SU-DHL-6 (cell line): Measurements from ENCODE around the gene AVPR1B.

Experiments used
- H2AFZ ChIP-seq: fragments of 200-600 bp; sonication (generic); 2 replicates; pipeline ENCODE4 v1.6.1; 2014; ENCODE audit warnings: low read depth, mild to moderate bottlenecking, moderate library complexity, mixed read lengths, antibody characterized with exemption, low read length; ENCODE audit not compliant: severe bottlenecking
- H3F3A ChIP-seq: fragments of 200-600 bp; shearing (Covaris generic); 2 replicates; pipeline ENCODE4 v1.6.0; 2016; ENCODE audit warnings: antibody characterized with exemption, mild to moderate bottlenecking; ENCODE audit not compliant: insufficient read depth
- H3K27ac ChIP-seq: fragments of 200-600 bp; sonication (generic); 2 replicates; pipeline ENCODE4 v1.5.1; 2016; ENCODE audit warnings: low read depth, mild to moderate bottlenecking, low read length, moderate library complexity, mixed read lengths
- H3K27me3 ChIP-seq: fragments of 200-600 bp; sonication (generic), shearing (Covaris generic); 2 replicates; pipeline ENCODE4 v1.6.0; 2014; ENCODE audit warnings: mild to moderate bottlenecking, low read length
- H3K36me3 ChIP-seq: fragments of 200-600 bp; sonication (generic); 2 replicates; pipeline ENCODE4 v1.6.1; 2014; ENCODE audit warnings: mild to moderate bottlenecking, low read length, mixed read lengths
- H3K4me2 ChIP-seq: fragments of 300-600, 200-600 bp; shearing (Covaris generic), sonication (generic); 2 replicates; pipeline ENCODE4 v1.6.0; 2014; ENCODE audit warnings: low read length, low read depth, mild to moderate bottlenecking; ENCODE audit not compliant: poor library complexity, severe bottlenecking
- H3K4me3 ChIP-seq: fragments of 200-600 bp; sonication (generic); 2 replicates; pipeline ENCODE4 v1.5.1; 2014; ENCODE audit warnings: antibody characterized with exemption, low read length, mild to moderate bottlenecking, mixed read lengths; ENCODE audit not compliant: insufficient read depth, poor library complexity, severe bottlenecking
- H3K79me2 ChIP-seq: fragments of 200-600 bp; sonication (generic); 2 replicates; pipeline ENCODE4 v1.6.1; 2014; ENCODE audit warnings: mild to moderate bottlenecking, low read length, moderate library complexity; ENCODE audit not compliant: insufficient read depth
- H3K9ac ChIP-seq: fragments of 200-600 bp; sonication (generic); 2 replicates; pipeline ENCODE4 v1.7.0; 2014; ENCODE audit warnings: mild to moderate bottlenecking, low read length
- H3K9me2 ChIP-seq: fragments of 200-600 bp; sonication (generic); replicated peaks from 2 replicates; pipeline ENCODE4 v1.6.1; 2014; ENCODE audit warnings: low read length; ENCODE audit not compliant: insufficient read depth
- H3K9me3 ChIP-seq: fragments of 200-600 bp; sonication (generic); 2 replicates; pipeline ENCODE4 v1.6.1; 2014; ENCODE audit warnings: low read length, mixed read lengths; ENCODE audit not compliant: insufficient read depth
- H4K20me1 ChIP-seq: fragments of 200-600 bp; sonication (generic); 2 replicates; pipeline ENCODE4 v1.6.1; 2014; ENCODE audit warnings: low read depth, mild to moderate bottlenecking, antibody characterized with exemption, low read length, moderate library complexity, mixed read lengths
- CTCF ChIP-seq: fragments of 200-600 bp; sonication (generic); IDR thresholded peaks from one replicate; pipeline ENCODE4 v1.5.1; 2017; ENCODE audit warnings: antibody characterized with exemption, mild to moderate bottlenecking, low read length, moderate library complexity; ENCODE audit not compliant: insufficient read depth, poor library complexity, severe bottlenecking
- EZH2phosphoT487 ChIP-seq: fragments of 200-600 bp; sonication (generic), shearing (Covaris generic); conservative IDR thresholded peaks from 2 replicates; pipeline ENCODE4 v1.6.1; 2018; ENCODE audit warnings: mild to moderate bottlenecking, antibody characterized with exemption, low read length, moderate library complexity, mixed read lengths

Gene AVPR1B

GRCh38 chr1:206106328-206107167 is 10.6 kb downstream of the AVPR1B start:
- no peak overlapping the region for H3K4me2 ChIP-seq
- H4K20me1 ChIP-seq = no peaks in the 10 kb centered on the region
- H3K9ac ChIP-seq = no peak overlapping the region
- no peaks in the 10 kb centered on the region for H3K9me2 ChIP-seq
- H3K27me3 ChIP-seq = no peaks in the 10 kb centered on the region
- H3K79me2 ChIP-seq = no peaks in the 10 kb centered on the region
- no peaks in the 10 kb centered on the region for H3K9me3 ChIP-seq
- no peak overlapping the region for H3K27ac ChIP-seq
- TF ChIP-seq CTCF (peak; percentile 63), EZH2phosphoT487 (no peak)
- H2AFZ ChIP-seq = no peak overlapping the region
- H3K4me3 ChIP-seq = no peak overlapping the region
- H3F3A ChIP-seq = no peaks in the 10 kb centered on the region
- H3K36me3 ChIP-seq = no peaks in the 10 kb centered on the region

GRCh38 chr1:206105464-206105995 is 11.7 kb downstream of the AVPR1B start:
- no peaks in the 10 kb centered on the region for H4K20me1 ChIP-seq
- H3K9me2 ChIP-seq = no peaks in the 10 kb centered on the region
- no peaks in the 10 kb centered on the region for H3K9me3 ChIP-seq
- H2AFZ ChIP-seq = no peak overlapping the region
- H3K36me3 ChIP-seq = no peaks in the 10 kb centered on the region
- no peaks in the 10 kb centered on the region for H3K79me2 ChIP-seq
- no peak overlapping the region for H3K9ac ChIP-seq
- no peak for TF ChIP-seq EZH2phosphoT487
- TF ChIP-seq CTCF = no peak
- H3K27ac ChIP-seq = no peak overlapping the region
- H3K27me3 ChIP-seq = no peaks in the 10 kb centered on the region
- no peaks in the 10 kb centered on the region for H3F3A ChIP-seq
- no peak overlapping the region for H3K4me2 ChIP-seq
- no peak overlapping the region for H3K4me3 ChIP-seq

- no peak overlapping the region for H3K4me2 ChIP-seq
- H3K9me3 ChIP-seq = no peaks in the 10 kb centered on the region
- H2AFZ ChIP-seq = no peak overlapping the region
- no peaks in the 10 kb centered on the region for H3F3A ChIP-seq
- TF ChIP-seq CTCF (no peak), EZH2phosphoT487 (no peak)
- H3K4me3 ChIP-seq = no peak overlapping the region
- H3K27me3 ChIP-seq = no peaks in the 10 kb centered on the region
- H3K9me2 ChIP-seq = no peaks in the 10 kb centered on the region
- H3K9ac ChIP-seq = no peak overlapping the region
- H3K79me2 ChIP-seq = no peaks in the 10 kb centered on the region
- no peaks in the 10 kb centered on the region for H4K20me1 ChIP-seq
- no peaks in the 10 kb centered on the region for H3K36me3 ChIP-seq
- H3K27ac ChIP-seq = no peak overlapping the region
These were observed 13.2 kb downstream of the AVPR1B start for GRCh38 chr1:206103979-206104378.
